Melanocyte of skin (primary cell): ENCODE data around the gene BCL2L13. TPM values are rescaled to one million over a fixed set of nuclear protein-coding genes. Genes with fewer than 3 reads are reported as not detected.

ENCODE experiments used
- small RNA-seq, 2 donors: library from RNA; depleted of rRNA; stranded (forward); fragments of <200 nt; gene quantifications; one replicate each; pipeline ENCODE3, GENCODE V24; 2012
- total RNA-seq, 2 donors: library from RNA; depleted of rRNA; stranded (reverse); fragments of >200 nt; gene quantifications; 2 replicates each; pipeline ENCODE4 v1.2.3, GENCODE V29; 2012

BCL2L13 gene
- total RNA-seq, result 100 to 1,000 TPM; 111 to 118 TPM

GRCh38 chr22:17638432-17639246 is at the start of gene BCL2L13:
TSS of gene BCL2L13 (plus strand) at chr22:17638757. CDS start at chr22:17655712, 16,955 bp downstream.

GRCh38 chr22:17628406-17629172 is 10.0 kb upstream of the BCL2L13 start, which contains the start of gene ATP6V1E1:
TSS of gene ATP6V1E1 (minus strand) at chr22:17628749. CDS start at chr22:17628635, 114 bp downstream.

GRCh38 chr22:17774206-17774925 is 135.8 kb downstream of the BCL2L13 start, which contains the start of gene BID:
TSS of gene BID (minus strand) at chr22:17774469. CDS start at chr22:17750116, 24,353 bp downstream.

Small RNA genes within 50 kb of the gene (small RNA-seq; reads per million reads assigned to genes)
- gene MIR3198-1, result 0 reads per million in 2 donors

Other genes with a start within 250 kb of the BCL2L13 start
- under 1 TPM; under 0.01 to 0.67 TPM for gene SLC25A18, start 75.3 kb upstream of the BCL2L13 start, total RNA-seq
- 100 to 1,000 TPM; 279 to 286 TPM for gene ATP6V1E1, start 10.0 kb upstream of the BCL2L13 start, total RNA-seq
- gene BID, start 135.7 kb downstream of the BCL2L13 start, total RNA-seq, result 10 to 100 TPM; 13.8 to 18.3 TPM